GM19193 (cell line): ENCODE data around the gene SBSN.

Source experiments
- POLR2A ChIP-seq: IDR thresholded peaks from 4 replicates; pipeline ENCODE4 v1.6.1; 2011; ENCODE audit not compliant: insufficient read depth, insufficient read length; ENCODE audit errors: extremely low read depth

Gene SBSN

GRCh38 chr19:35556846-35557538 lies 28.9 kb upstream of the SBSN start:
- no peak for TF ChIP-seq POLR2A

- TF ChIP-seq POLR2A = no peak
These were observed 28.0 kb upstream of the SBSN start for GRCh38 chr19:35556025-35556590.

GRCh38 chr19:35555301-35556005 lies 27.3 kb upstream of the SBSN start:
- no peak for TF ChIP-seq POLR2A

GRCh38 chr19:35554076-35554475 lies 26.0 kb upstream of the SBSN start:
- no peak for TF ChIP-seq POLR2A

- no peak for TF ChIP-seq POLR2A
These were observed 25.4 kb upstream of the SBSN start for GRCh38 chr19:35553385-35554000.

GRCh38 chr19:35552534-35553384 lies 24.6 kb upstream of the SBSN start:
- TF ChIP-seq POLR2A = no peak

- TF ChIP-seq POLR2A = no peak
These were observed 23.1 kb upstream of the SBSN start for GRCh38 chr19:35551091-35551810.

GRCh38 chr19:35549879-35550523 lies 21.9 kb upstream of the SBSN start:
- no peak for TF ChIP-seq POLR2A

GRCh38 chr19:35549174-35549788 lies 21.2 kb upstream of the SBSN start:
- TF ChIP-seq POLR2A = no peak

- no peak for TF ChIP-seq POLR2A
These were observed 18.4 kb upstream of the SBSN start for GRCh38 chr19:35546532-35546931.

- no peak for TF ChIP-seq POLR2A
These were observed 17.8 kb upstream of the SBSN start for GRCh38 chr19:35545855-35546381.

- peak; percentile 82 for TF ChIP-seq POLR2A
These were observed 17.1 kb upstream of the SBSN start, which contains the start of gene TMEM147 for GRCh38 chr19:35545001-35545854. TSS of gene TMEM147 (plus strand) at chr19:35545626. CDS start at chr19:35545740, 114 bp downstream.
